HCT116 (cell line): ENCODE measurements around the gene PTP4A2. TPM values are rescaled to one million over a fixed set of nuclear protein-coding genes. Genes with fewer than 3 reads are reported as not detected.

Source experiments
- ATAC-seq: fragments of 200-7000 bp; cut with Tn5 transposase; 2 replicates; pipeline ENCODE4 v1.9.1; 2020; ENCODE audit warnings: mild to moderate bottlenecking, moderate library complexity
- BruUV-seq: library from RNA; stranded (reverse); fragments of 400-500 nt; replicated peaks from 2 replicates; lab custom pipeline; 2021; lab: Mats Ljungman, UMichigan
- CTCF ChIA-PET: fragments of 300-600 bp; sonication (Branson Sonifier 250); formaldehyde crosslinking; loops from one replicate; lab custom pipeline; 2021; ENCODE audit warnings: antibody characterized with exemption; lab: Charles Lee
- POLR2A ChIA-PET: fragments of 300-600, 350-600 bp; sonication (Branson Sonifier 250); formaldehyde crosslinking; loops from one replicate; lab custom pipeline; 2021; ENCODE audit warnings: antibody characterized with exemption; lab: Charles Lee
- RAD21 ChIA-PET, 2 experiments: fragments of 300-600 bp; sonication (Branson Sonifier 250); formaldehyde crosslinking; loops; one replicate each; lab custom pipeline; 2023; ENCODE audit warnings: low total read pairs in 2 of 2; ENCODE audit not compliant: uncharacterized antibody in 2 of 2, unreplicated experiment in 2 of 2, low non-redundant PET in 1 of 2; lab: Charles Lee
- DNase-seq: peaks from one replicate; pipeline ENCODE4 v3.0.0-alpha.2; 2010; ENCODE audit warnings: low read depth, low spot score
- H2AFZ ChIP-seq: fragments of 200-600 bp; shearing (Covaris generic), sonication (generic); 2 replicates; pipeline ENCODE4 v1.6.1; 2017; ENCODE audit warnings: low read depth, mixed run types, mixed read lengths, antibody characterized with exemption, low read length; ENCODE audit not compliant: poor library complexity, severe bottlenecking
- H3K27ac ChIP-seq: 2 replicates; pipeline ENCODE4 v1.5.1; 2012; ENCODE audit warnings: low read depth, low read length
- H3K27me3 ChIP-seq: fragments of 200-600 bp; sonication (generic); 2 replicates; pipeline ENCODE4 v1.6.1; 2016; ENCODE audit warnings: mixed run types, low read length, mixed read lengths; ENCODE audit not compliant: insufficient read depth
- H3K36me3 ChIP-seq, 2 experiments: fragments of 200-500 bp in 1 of 2; fragments of 200-600 bp in 1 of 2; sonication (Bioruptor generic) in 1 of 2; sonication (generic) in 1 of 2; 2 replicates each; pipeline versions ENCODE4 v1.5.1 to v1.6.1; 2014 to 2016; ENCODE audit warnings: low read length in 2 of 2, inconsistent platforms in 1 of 2, mixed read lengths in 1 of 2, mixed run types in 1 of 2; ENCODE audit not compliant: insufficient read depth in 2 of 2, control insufficient read depth in 1 of 2
- H3K4me1 ChIP-seq, 2 experiments: fragments of 200-600 bp in 1 of 2; sonication (generic) in 1 of 2; 2 replicates each; pipeline versions ENCODE4 v1.5.1 to v1.6.1; 2012 to 2017; ENCODE audit warnings: low read length in 2 of 2, inconsistent platforms in 1 of 2, mild to moderate bottlenecking in 1 of 2, mixed read lengths in 1 of 2, mixed run types in 1 of 2, moderate library complexity in 1 of 2; ENCODE audit not compliant: insufficient read depth in 2 of 2, control insufficient read depth in 1 of 2
- H3K4me2 ChIP-seq: fragments of 200-600 bp; sonication (generic); 2 replicates; pipeline ENCODE4 v1.6.1; 2017; ENCODE audit warnings: mixed run types, low read length, mixed read lengths
- H3K4me3 ChIP-seq, 2 experiments: fragments of 200-600 bp in 1 of 2; sonication (generic) in 1 of 2; replicated peaks in 1 of 2; 2 replicates each; pipeline ENCODE4 v1.5.1; 2011 to 2016; ENCODE audit warnings: low read length in 2 of 2, control low read depth in 1 of 2, low read depth in 1 of 2, mild to moderate bottlenecking in 1 of 2, mixed read lengths in 1 of 2, mixed run types in 1 of 2
- H3K79me2 ChIP-seq: fragments of 200-600 bp; sonication (generic); 2 replicates; pipeline ENCODE4 v1.6.1; 2017; ENCODE audit warnings: mild to moderate bottlenecking, mixed run types, low read length, moderate library complexity, mixed read lengths; ENCODE audit not compliant: insufficient read depth
- H3K9ac ChIP-seq: fragments of 200-600 bp; sonication (generic); 2 replicates; pipeline ENCODE4 v1.6.1; 2016; ENCODE audit warnings: low read length, mixed read lengths
- H3K9me2 ChIP-seq: fragments of 200-600 bp; sonication (generic), shearing (Covaris generic); 2 replicates; pipeline ENCODE4 v1.6.1; 2017; ENCODE audit warnings: mixed run types, mild to moderate bottlenecking, moderate library complexity; ENCODE audit not compliant: insufficient read depth
- H3K9me3 ChIP-seq, 2 experiments: fragments of 200-500 bp in 1 of 2; fragments of 200-600 bp in 1 of 2; sonication (Bioruptor generic) in 1 of 2; sonication (generic) in 1 of 2; 2 replicates each; pipeline ENCODE4 v1.6.1; 2014 to 2017; ENCODE audit warnings: low read length in 2 of 2, mixed read lengths in 2 of 2, inconsistent platforms in 1 of 2, low read depth in 1 of 2, mild to moderate bottlenecking in 1 of 2, mixed run types in 1 of 2, moderate library complexity in 1 of 2; ENCODE audit not compliant: control insufficient read depth in 1 of 2, insufficient read depth in 1 of 2
- H4K20me1 ChIP-seq: fragments of 200-600 bp; sonication (generic), shearing (Covaris generic); 2 replicates; pipeline ENCODE4 v1.6.1; 2017; ENCODE audit warnings: mixed run types, mild to moderate bottlenecking, moderate library complexity; ENCODE audit not compliant: insufficient read depth
- CBX3 ChIP-seq: IDR thresholded peaks from 2 replicates; pipeline ENCODE4 v1.6.1; 2012; ENCODE audit warnings: low read depth
- ELF1 ChIP-seq: IDR thresholded peaks from 2 replicates; pipeline ENCODE4 v1.6.1; 2012; ENCODE audit warnings: low read depth, borderline replicate concordance
- EZH2 ChIP-seq: fragments of 200-600 bp; sonication (generic); IDR thresholded peaks from 2 replicates; pipeline ENCODE4 v1.6.1; 2017; ENCODE audit warnings: antibody characterized with exemption, mixed run types
- JUND ChIP-seq: IDR thresholded peaks from 2 replicates; pipeline ENCODE4 v1.6.1; 2012
- SP1 ChIP-seq: IDR thresholded peaks from 2 replicates; pipeline ENCODE4 v1.6.1; 2012; ENCODE audit warnings: low read depth
- SRF ChIP-seq: IDR thresholded peaks from 2 replicates; pipeline ENCODE4 v1.6.1; 2012; ENCODE audit warnings: low read depth
- TCF7L2 ChIP-seq: IDR thresholded peaks from 2 replicates; pipeline ENCODE4 v1.7.0; 2011; ENCODE audit warnings: borderline replicate concordance, inconsistent platforms; ENCODE audit not compliant: insufficient read depth, insufficient read length; ENCODE audit errors: extremely low read depth
- ZFX ChIP-seq: fragments of 450-650 bp; IDR thresholded peaks from 2 replicates; pipeline ENCODE4 v1.6.1; 2017
- ZNF274 ChIP-seq: fragments of 200-500 bp; sonication (Bioruptor generic); IDR thresholded peaks from 2 replicates; pipeline ENCODE4 v1.6.1; 2014; ENCODE audit warnings: mild to moderate bottlenecking, low read depth, low read length, inconsistent platforms
- intact Hi-C: fragments of 100-400 bp; cut with micrococcal nuclease; formaldehyde crosslinking; loops from 2 replicates; pipeline ENCODE4 v1.10.0; 2022
- total RNA-seq: library from RNA; stranded (reverse); gene quantifications from one replicate; pipeline ENCODE4 v1.2.1, GENCODE V29; 2021; ENCODE audit not compliant: unreplicated experiment
- TF ChIP-seq, protein P1 (sequence below): IDR thresholded peaks from 2 replicates; pipeline ENCODE4 v1.6.1; 2011; ENCODE audit warnings: mild to moderate bottlenecking, low read length, moderate library complexity; ENCODE audit not compliant: insufficient replicate concordance; ENCODE audit errors: extremely low read depth
- TF ChIP-seq, protein P2 (sequence below): IDR thresholded peaks from 2 replicates; pipeline ENCODE4 v1.6.1; 2012
- TF ChIP-seq, protein P3 (sequence below), 3 experiments: fragments of 200-600 bp in 1 of 3; sonication (generic) in 1 of 3; IDR thresholded peaks in 2 of 3; conservative IDR thresholded peaks in 1 of 3; 2 replicates each; pipeline ENCODE4 v1.5.1; 2012 to 2017; ENCODE audit warnings: low read depth in 2 of 3, low read length in 2 of 3, antibody characterized with exemption in 1 of 3, borderline replicate concordance in 1 of 3, control low read depth in 1 of 3, mild to moderate bottlenecking in 1 of 3, mixed read lengths in 1 of 3, mixed run types in 1 of 3, moderate library complexity in 1 of 3; ENCODE audit not compliant: insufficient read depth in 1 of 3

The PTP4A2 gene
- total RNA-seq, 1 experiment from 2014 or later, result 267 TPM

DNA sequence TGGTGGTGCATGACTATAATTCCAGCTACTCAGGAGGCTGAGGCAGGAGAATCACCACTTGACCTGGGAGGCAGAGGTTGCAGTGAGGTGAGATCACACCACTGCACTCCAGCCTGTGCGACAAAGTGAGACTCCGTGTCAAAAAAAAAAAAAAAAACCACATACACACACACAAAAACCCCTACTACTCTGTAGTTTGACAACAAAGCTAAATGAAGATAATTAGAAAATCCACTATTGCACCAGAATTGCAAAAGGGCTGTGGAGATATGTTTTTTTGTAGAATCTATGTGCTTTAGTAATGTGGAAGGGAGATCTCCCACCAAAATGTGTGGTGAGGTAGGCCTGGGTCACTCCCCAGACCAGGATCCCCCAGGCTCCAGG lies 43.3 kb upstream of the PTP4A2 start:
- ChIA-PET RAD21 (no interaction called here), CTCF (interaction anchor here (0.7 kb wide), 1 partner anchor 17 kb away, joined by 4 read pairs; no protein-coding TSS in a partner anchor), POLR2A (no interaction called here)
- Histone ChIP-seq H3K9me2 (no peaks in the 10 kb centered on the region), H3K36me3 (no peaks in the 10 kb centered on the region), H3K4me1 (peaks cover 3 to 7% of the 10 kb centered on the region in 2 experiments; a peak in 3 of 4 replicates), H3K27me3 (no peaks in the 10 kb centered on the region), H3K9me3 (no peaks in the 10 kb centered on the region), H3K4me2 (no peak overlapping the region), H3K27ac (no peak overlapping the region), H3K9ac (no peak overlapping the region), H4K20me1 (no peaks in the 10 kb centered on the region), H2AFZ (no peak overlapping the region), H3K79me2 (no peaks in the 10 kb centered on the region), H3K4me3 (no peak overlapping the region)
- ATAC-seq, result no peak
- intact Hi-C loops, result no loop called here
- no TSS peak for BruUV-seq
- DNase-seq, result no peak
- TF ChIP-seq, protein P1, sequence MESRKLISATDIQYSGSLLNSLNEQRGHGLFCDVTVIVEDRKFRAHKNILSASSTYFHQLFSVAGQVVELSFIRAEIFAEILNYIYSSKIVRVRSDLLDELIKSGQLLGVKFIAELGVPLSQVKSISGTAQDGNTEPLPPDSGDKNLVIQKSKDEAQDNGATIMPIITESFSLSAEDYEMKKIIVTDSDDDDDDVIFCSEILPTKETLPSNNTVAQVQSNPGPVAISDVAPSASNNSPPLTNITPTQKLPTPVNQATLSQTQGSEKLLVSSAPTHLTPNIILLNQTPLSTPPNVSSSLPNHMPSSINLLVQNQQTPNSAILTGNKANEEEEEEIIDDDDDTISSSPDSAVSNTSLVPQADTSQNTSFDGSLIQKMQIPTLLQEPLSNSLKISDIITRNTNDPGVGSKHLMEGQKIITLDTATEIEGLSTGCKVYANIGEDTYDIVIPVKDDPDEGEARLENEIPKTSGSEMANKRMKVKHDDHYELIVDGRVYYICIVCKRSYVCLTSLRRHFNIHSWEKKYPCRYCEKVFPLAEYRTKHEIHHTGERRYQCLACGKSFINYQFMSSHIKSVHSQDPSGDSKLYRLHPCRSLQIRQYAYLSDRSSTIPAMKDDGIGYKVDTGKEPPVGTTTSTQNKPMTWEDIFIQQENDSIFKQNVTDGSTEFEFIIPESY, result no peak
- no peak for TF ChIP-seq CBX3
- no peak for TF ChIP-seq SRF
- no peak for TF ChIP-seq ZNF274

DNA sequence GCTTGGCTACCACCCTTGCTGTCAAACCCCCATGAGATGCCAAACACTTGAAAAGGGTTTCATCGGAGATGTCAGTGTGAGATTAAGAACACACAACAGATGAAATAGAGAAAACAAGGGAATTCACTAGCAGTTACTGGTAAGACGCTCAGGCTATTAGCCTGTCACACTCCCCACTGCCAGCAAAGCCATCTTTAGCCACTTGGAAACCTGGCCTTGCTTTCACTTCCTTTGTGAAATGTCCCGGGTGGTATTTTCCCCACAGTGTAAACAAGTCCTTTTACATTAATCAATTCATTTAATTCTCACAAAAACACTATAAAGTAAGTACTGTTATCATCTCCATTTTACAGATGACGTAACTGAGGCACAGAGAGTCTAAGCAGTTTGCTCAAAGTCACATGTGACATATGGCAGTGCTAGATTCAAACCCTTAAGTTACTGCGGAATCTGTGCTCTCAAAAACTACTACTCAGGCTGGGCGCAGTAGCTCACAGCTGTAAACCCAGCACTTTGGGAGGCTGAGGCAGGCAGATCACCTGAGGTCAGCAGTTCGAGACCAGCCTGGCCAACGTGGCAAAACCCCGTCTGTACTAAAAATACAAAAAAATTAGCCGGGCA lies 42.8 kb upstream of the PTP4A2 start:
- Histone ChIP-seq H3K27me3 (no peaks in the 10 kb centered on the region), H3K27ac (no peak overlapping the region), H3K9ac (no peak overlapping the region), H3K9me3 (no peaks in the 10 kb centered on the region), H3K79me2 (no peaks in the 10 kb centered on the region), H3K4me1 (peaks cover 3 to 7% of the 10 kb centered on the region in 2 experiments; a peak in 3 of 4 replicates), H3K9me2 (no peaks in the 10 kb centered on the region), H3K4me3 (no peak overlapping the region), H4K20me1 (no peaks in the 10 kb centered on the region), H3K36me3 (no peaks in the 10 kb centered on the region), H2AFZ (no peak overlapping the region), H3K4me2 (no peak overlapping the region)
- BruUV-seq, result no TSS peak
- CTCF ChIA-PET, result interaction anchor here (2.6 kb wide), 1 partner anchor 17 kb away, joined by 10 read pairs; no protein-coding TSS in a partner anchor
- DNase-seq (no peak), ATAC-seq (no peak)
- RAD21 ChIA-PET, result no interaction called here
- POLR2A ChIA-PET, result no interaction called here
- intact Hi-C loops, result no loop called here
- TF ChIP-seq ZFX, result no peak
- no peak for TF ChIP-seq SRF
- no peak for TF ChIP-seq ZNF274
- TF ChIP-seq SP1, result no peak
- no peak for TF ChIP-seq TCF7L2
- TF ChIP-seq EZH2, result no peak
- TF ChIP-seq ELF1, result no peak
- TF ChIP-seq, protein P1, result no peak
- TF ChIP-seq, protein P2, sequence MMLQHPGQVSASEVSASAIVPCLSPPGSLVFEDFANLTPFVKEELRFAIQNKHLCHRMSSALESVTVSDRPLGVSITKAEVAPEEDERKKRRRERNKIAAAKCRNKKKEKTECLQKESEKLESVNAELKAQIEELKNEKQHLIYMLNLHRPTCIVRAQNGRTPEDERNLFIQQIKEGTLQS, result no peak
- TF ChIP-seq JUND, result no peak
- TF ChIP-seq, protein P3, sequence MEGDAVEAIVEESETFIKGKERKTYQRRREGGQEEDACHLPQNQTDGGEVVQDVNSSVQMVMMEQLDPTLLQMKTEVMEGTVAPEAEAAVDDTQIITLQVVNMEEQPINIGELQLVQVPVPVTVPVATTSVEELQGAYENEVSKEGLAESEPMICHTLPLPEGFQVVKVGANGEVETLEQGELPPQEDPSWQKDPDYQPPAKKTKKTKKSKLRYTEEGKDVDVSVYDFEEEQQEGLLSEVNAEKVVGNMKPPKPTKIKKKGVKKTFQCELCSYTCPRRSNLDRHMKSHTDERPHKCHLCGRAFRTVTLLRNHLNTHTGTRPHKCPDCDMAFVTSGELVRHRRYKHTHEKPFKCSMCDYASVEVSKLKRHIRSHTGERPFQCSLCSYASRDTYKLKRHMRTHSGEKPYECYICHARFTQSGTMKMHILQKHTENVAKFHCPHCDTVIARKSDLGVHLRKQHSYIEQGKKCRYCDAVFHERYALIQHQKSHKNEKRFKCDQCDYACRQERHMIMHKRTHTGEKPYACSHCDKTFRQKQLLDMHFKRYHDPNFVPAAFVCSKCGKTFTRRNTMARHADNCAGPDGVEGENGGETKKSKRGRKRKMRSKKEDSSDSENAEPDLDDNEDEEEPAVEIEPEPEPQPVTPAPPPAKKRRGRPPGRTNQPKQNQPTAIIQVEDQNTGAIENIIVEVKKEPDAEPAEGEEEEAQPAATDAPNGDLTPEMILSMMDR (IDR thresholded peaks at IDR 0.05 in 2 of 3, conservative IDR thresholded peaks at IDR 0.05 in 1 of 3; ENCODE audit: borderline replicate concordance in 1 of 3, insufficient read depth in 1 of 3, low read depth in 2 of 3, low read length in 2 of 3), result no peak
